H1 (cell line): ENCODE data around the gene PGLYRP4. TPM values are rescaled to one million over a fixed set of nuclear protein-coding genes. Genes with fewer than 3 reads are reported as not detected.

ENCODE experiments used
- EGR1 ChIP-seq: IDR thresholded peaks from 2 replicates; pipeline ENCODE4 v1.6.1; 2011; ENCODE audit warnings: low read depth, low read length, borderline replicate concordance
- GABPA ChIP-seq: IDR thresholded peaks from 2 replicates; pipeline ENCODE4 v1.6.1; 2011; ENCODE audit warnings: mild to moderate bottlenecking, low read length, moderate library complexity, borderline replicate concordance; ENCODE audit not compliant: insufficient read depth
- POU5F1 ChIP-seq: IDR thresholded peaks from 2 replicates; pipeline ENCODE4 v1.6.1; 2011; ENCODE audit warnings: low read depth, mild to moderate bottlenecking, low read length, moderate library complexity
- RBBP5 ChIP-seq: IDR thresholded peaks from 2 replicates; pipeline ENCODE4 v1.7.1; 2012; ENCODE audit warnings: low read depth, mild to moderate bottlenecking, inconsistent platforms, low read length, moderate library complexity, borderline replicate concordance
- ZNF274 ChIP-seq: IDR thresholded peaks from 2 replicates; pipeline ENCODE4 v1.7.0; 2012; ENCODE audit warnings: low read length, borderline replicate concordance; ENCODE audit errors: extremely low read depth
- polyA plus RNA-seq, 7 experiments: library from polyadenylated mRNA; depleted of rRNA in 3 of 7; stranded (reverse) in 5 of 7; unstranded in 2 of 7; fragments of >200 nt in 5 of 7; fragments of 200-250 nt in 2 of 7; gene quantifications; 1 replicate in 5 of 7; 2 replicates in 1 of 7; 4 replicates in 1 of 7; pipeline versions ENCODE4 v1.2.1 to v1.2.3, GENCODE V29; 2011 to 2013; ENCODE audit warnings: missing spikeins in 2 of 7, mixed read lengths in 2 of 7
- total RNA-seq: library from RNA; stranded (reverse); fragmentation: NEBNext Ultra II Directional; extraction: Animal tissue kit (Norgen Biotek cat#: 25700); gene quantifications from 2 replicates; pipeline ENCODE4 v1.2.1, GENCODE V29; 2021
- TF ChIP-seq, protein P1 (sequence below): fragments of 300-600 bp; sonication (generic); IDR thresholded peaks from 2 replicates; pipeline ENCODE4 v1.7.1; 2012; ENCODE audit warnings: low read length, moderate library complexity, mild to moderate bottlenecking, inconsistent platforms; ENCODE audit not compliant: insufficient replicate concordance
- TF ChIP-seq, protein P2 (sequence below): IDR thresholded peaks from 2 replicates; pipeline ENCODE4 v1.6.1; 2011; ENCODE audit warnings: low read length, improper control_type of control experiment

Gene PGLYRP4
- total and polyA plus RNA-seq, 2 of the 8 experiments (the other 6 are each of a cell fraction or from before 2014, with no cell fraction given), result not detected

DNA sequence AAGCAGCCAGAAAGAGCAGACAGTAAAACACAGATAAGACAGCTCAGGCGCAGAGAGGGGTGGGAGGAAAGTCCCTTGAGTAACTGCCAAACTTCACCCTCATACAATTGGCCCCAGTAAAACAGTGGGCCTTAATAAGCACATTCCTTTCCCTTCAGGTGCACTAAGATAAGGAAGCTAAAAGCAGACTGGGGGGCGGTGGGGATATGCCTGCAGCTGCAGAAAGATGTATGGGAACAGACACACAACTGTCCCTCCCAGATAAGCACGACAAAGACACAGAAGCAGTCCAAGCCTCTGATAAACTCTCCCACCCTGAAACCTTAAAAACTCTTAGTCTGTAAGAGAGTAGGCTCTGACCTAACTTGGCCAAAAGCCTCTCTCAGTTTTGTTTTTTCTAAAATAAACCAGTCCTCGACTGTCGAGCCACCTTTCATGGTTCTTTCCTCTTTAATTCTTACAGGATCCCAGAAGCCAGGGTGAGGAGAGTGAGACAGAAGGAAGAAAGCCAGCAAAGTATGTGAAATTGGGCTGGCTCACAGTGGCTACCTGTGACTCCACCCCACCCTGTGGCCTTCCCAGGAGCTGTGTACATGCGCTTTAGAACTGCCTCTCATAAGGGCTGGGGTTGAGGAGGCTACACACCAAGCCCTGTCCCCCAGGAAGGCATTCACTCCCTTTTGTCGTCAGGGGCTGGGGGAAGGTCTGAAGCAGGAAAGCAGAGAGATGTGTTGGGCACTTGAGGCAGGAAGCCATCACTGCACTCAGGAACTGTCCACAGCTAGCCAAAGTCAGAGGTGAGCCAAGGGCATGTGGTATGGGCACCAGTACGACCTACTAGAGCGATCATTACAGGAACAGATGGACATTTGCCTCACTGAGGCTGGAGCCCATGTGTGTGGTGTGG, 4.6 kb downstream of the PGLYRP4 start (continued):
- TF ChIP-seq, protein P1, sequence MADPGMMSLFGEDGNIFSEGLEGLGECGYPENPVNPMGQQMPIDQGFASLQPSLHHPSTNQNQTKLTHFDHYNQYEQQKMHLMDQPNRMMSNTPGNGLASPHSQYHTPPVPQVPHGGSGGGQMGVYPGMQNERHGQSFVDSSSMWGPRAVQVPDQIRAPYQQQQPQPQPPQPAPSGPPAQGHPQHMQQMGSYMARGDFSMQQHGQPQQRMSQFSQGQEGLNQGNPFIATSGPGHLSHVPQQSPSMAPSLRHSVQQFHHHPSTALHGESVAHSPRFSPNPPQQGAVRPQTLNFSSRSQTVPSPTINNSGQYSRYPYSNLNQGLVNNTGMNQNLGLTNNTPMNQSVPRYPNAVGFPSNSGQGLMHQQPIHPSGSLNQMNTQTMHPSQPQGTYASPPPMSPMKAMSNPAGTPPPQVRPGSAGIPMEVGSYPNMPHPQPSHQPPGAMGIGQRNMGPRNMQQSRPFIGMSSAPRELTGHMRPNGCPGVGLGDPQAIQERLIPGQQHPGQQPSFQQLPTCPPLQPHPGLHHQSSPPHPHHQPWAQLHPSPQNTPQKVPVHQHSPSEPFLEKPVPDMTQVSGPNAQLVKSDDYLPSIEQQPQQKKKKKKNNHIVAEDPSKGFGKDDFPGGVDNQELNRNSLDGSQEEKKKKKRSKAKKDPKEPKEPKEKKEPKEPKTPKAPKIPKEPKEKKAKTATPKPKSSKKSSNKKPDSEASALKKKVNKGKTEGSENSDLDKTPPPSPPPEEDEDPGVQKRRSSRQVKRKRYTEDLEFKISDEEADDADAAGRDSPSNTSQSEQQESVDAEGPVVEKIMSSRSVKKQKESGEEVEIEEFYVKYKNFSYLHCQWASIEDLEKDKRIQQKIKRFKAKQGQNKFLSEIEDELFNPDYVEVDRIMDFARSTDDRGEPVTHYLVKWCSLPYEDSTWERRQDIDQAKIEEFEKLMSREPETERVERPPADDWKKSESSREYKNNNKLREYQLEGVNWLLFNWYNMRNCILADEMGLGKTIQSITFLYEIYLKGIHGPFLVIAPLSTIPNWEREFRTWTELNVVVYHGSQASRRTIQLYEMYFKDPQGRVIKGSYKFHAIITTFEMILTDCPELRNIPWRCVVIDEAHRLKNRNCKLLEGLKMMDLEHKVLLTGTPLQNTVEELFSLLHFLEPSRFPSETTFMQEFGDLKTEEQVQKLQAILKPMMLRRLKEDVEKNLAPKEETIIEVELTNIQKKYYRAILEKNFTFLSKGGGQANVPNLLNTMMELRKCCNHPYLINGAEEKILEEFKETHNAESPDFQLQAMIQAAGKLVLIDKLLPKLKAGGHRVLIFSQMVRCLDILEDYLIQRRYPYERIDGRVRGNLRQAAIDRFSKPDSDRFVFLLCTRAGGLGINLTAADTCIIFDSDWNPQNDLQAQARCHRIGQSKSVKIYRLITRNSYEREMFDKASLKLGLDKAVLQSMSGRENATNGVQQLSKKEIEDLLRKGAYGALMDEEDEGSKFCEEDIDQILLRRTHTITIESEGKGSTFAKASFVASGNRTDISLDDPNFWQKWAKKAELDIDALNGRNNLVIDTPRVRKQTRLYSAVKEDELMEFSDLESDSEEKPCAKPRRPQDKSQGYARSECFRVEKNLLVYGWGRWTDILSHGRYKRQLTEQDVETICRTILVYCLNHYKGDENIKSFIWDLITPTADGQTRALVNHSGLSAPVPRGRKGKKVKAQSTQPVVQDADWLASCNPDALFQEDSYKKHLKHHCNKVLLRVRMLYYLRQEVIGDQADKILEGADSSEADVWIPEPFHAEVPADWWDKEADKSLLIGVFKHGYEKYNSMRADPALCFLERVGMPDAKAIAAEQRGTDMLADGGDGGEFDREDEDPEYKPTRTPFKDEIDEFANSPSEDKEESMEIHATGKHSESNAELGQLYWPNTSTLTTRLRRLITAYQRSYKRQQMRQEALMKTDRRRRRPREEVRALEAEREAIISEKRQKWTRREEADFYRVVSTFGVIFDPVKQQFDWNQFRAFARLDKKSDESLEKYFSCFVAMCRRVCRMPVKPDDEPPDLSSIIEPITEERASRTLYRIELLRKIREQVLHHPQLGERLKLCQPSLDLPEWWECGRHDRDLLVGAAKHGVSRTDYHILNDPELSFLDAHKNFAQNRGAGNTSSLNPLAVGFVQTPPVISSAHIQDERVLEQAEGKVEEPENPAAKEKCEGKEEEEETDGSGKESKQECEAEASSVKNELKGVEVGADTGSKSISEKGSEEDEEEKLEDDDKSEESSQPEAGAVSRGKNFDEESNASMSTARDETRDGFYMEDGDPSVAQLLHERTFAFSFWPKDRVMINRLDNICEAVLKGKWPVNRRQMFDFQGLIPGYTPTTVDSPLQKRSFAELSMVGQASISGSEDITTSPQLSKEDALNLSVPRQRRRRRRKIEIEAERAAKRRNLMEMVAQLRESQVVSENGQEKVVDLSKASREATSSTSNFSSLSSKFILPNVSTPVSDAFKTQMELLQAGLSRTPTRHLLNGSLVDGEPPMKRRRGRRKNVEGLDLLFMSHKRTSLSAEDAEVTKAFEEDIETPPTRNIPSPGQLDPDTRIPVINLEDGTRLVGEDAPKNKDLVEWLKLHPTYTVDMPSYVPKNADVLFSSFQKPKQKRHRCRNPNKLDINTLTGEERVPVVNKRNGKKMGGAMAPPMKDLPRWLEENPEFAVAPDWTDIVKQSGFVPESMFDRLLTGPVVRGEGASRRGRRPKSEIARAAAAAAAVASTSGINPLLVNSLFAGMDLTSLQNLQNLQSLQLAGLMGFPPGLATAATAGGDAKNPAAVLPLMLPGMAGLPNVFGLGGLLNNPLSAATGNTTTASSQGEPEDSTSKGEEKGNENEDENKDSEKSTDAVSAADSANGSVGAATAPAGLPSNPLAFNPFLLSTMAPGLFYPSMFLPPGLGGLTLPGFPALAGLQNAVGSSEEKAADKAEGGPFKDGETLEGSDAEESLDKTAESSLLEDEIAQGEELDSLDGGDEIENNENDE, result no peak
- no peak for TF ChIP-seq RBBP5
- TF ChIP-seq POU5F1, result no peak
- TF ChIP-seq GABPA, result no peak
- TF ChIP-seq, protein P2, sequence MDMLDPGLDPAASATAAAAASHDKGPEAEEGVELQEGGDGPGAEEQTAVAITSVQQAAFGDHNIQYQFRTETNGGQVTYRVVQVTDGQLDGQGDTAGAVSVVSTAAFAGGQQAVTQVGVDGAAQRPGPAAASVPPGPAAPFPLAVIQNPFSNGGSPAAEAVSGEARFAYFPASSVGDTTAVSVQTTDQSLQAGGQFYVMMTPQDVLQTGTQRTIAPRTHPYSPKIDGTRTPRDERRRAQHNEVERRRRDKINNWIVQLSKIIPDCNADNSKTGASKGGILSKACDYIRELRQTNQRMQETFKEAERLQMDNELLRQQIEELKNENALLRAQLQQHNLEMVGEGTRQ, result no peak
- no peak for TF ChIP-seq EGR1
- no peak for TF ChIP-seq ZNF274
